ENCODE measurements around the gene SLAIN1.

SLAIN1 gene

GRCh38 chr13:77674852-77675251 lies 22.6 kb upstream of the SLAIN1 start:
- Histone ChIP-seq H3K9me3 (no peaks in the 10 kb centered on the region), H3K27me3 (no peaks in the 10 kb centered on the region), H3K4me3 (ENCODE audit: low read depth in 1 of 2, low read length in 1 of 2) (no peak overlapping the region), H3K4me1 (ENCODE audit: control insufficient read depth in 1 of 2, insufficient read depth in 1 of 2, low read depth in 1 of 2, low read length in 1 of 2) (no peaks in the 10 kb centered on the region), H3K36me3 (no peaks in the 10 kb centered on the region), H3K27ac (no peak overlapping the region)
- TF ChIP-seq CTCF (IDR thresholded peaks at IDR 0.05), result no peak

- Histone ChIP-seq H3K36me3 (no peaks in the 10 kb centered on the region), H3K9me3 (no peaks in the 10 kb centered on the region), H3K27ac (no peak overlapping the region), H3K27me3 (no peaks in the 10 kb centered on the region), H3K4me3 (ENCODE audit: low read depth in 1 of 2, low read length in 1 of 2) (no peak overlapping the region), H3K4me1 (ENCODE audit: control insufficient read depth in 1 of 2, insufficient read depth in 1 of 2, low read depth in 1 of 2, low read length in 1 of 2) (no peaks in the 10 kb centered on the region)
- TF ChIP-seq CTCF (IDR thresholded peaks at IDR 0.05), result no peak
These were observed 18.7 kb upstream of the SLAIN1 start for GRCh38 chr13:77678691-77679235.

GRCh38 chr13:77687799-77688198 lies 9.7 kb upstream of the SLAIN1 start:
- H3K4me1 ChIP-seq (ENCODE audit: control insufficient read depth in 1 of 2, insufficient read depth in 1 of 2, low read depth in 1 of 2, low read length in 1 of 2), result no peaks in the 10 kb centered on the region
- H3K27me3 ChIP-seq, result peaks cover 18% of the 10 kb centered on the region
- no peak for TF ChIP-seq CTCF (IDR thresholded peaks at IDR 0.05)
- no peaks in the 10 kb centered on the region for H3K9me3 ChIP-seq
- no peaks in the 10 kb centered on the region for H3K36me3 ChIP-seq
- no peak overlapping the region for H3K4me3 ChIP-seq (ENCODE audit: low read depth in 1 of 2, low read length in 1 of 2)
- no peak overlapping the region for H3K27ac ChIP-seq

- H3K36me3 ChIP-seq, result no peaks in the 10 kb centered on the region
- H3K9me3 ChIP-seq, result no peaks in the 10 kb centered on the region
- no peak for TF ChIP-seq CTCF (IDR thresholded peaks at IDR 0.05)
- peaks cover 51% of the 10 kb centered on the region for H3K27me3 ChIP-seq
- no peak overlapping the region for H3K27ac ChIP-seq
- H3K4me3 ChIP-seq (ENCODE audit: low read depth in 1 of 2, low read length in 1 of 2), result no peak overlapping the region
- H3K4me1 ChIP-seq (ENCODE audit: control insufficient read depth in 1 of 2, insufficient read depth in 1 of 2, low read depth in 1 of 2, low read length in 1 of 2), result peaks cover 0 to 3% of the 10 kb centered on the region in 2 experiments
These were observed 5.6 kb upstream of the SLAIN1 start for GRCh38 chr13:77691871-77692270.

- TF ChIP-seq CTCF (IDR thresholded peaks at IDR 0.05), result no peak
- Histone ChIP-seq H3K27me3 (peaks cover 60% of the 10 kb centered on the region), H3K36me3 (no peaks in the 10 kb centered on the region), H3K27ac (no peak overlapping the region), H3K9me3 (no peaks in the 10 kb centered on the region), H3K4me3 (ENCODE audit: low read depth in 1 of 2, low read length in 1 of 2) (no peak overlapping the region), H3K4me1 (ENCODE audit: control insufficient read depth in 1 of 2, insufficient read depth in 1 of 2, low read depth in 1 of 2, low read length in 1 of 2) (peaks cover 3 to 11% of the 10 kb centered on the region in 2 experiments)
These were observed 4.6 kb upstream of the SLAIN1 start for GRCh38 chr13:77692746-77693448.
